NAMALWA (cell line): ENCODE data around the gene TOLLIP.
A peak's percentile ranks its signal among the peaks of the same experiment; 100 is the strongest.
"Not testable (repeated sequence)": the region's sequence is repeated elsewhere in the genome, so short reads cannot be mapped to it uniquely, and the experiment has no call there.

Experiments used
- DNase-seq: peaks from one replicate; pipeline ENCODE4 v3.0.0-alpha.2; 2015; ENCODE audit warnings: low spot score

The TOLLIP gene

DNA sequence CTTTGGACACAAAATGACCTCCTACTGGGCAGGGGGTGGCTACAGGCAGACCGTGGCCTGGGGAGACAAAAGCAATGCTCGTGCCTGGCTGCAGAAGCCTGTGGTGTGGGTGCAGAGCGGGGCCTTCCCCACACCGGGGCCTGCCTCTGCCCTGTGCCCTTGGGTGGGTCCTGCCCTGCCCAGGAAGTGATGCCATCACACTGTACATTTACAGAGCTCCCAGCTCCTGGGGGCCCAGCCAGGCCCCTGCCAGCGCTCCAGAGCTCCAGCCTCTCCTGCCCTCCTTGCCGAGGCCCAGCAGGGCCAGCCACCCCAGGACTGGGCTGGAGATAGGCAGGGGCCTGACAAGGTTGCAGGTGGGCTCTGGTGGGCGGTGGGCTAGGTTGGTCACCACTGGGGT lies 46.4 kb downstream of the TOLLIP start:
- DNase-seq = no peak

DNA sequence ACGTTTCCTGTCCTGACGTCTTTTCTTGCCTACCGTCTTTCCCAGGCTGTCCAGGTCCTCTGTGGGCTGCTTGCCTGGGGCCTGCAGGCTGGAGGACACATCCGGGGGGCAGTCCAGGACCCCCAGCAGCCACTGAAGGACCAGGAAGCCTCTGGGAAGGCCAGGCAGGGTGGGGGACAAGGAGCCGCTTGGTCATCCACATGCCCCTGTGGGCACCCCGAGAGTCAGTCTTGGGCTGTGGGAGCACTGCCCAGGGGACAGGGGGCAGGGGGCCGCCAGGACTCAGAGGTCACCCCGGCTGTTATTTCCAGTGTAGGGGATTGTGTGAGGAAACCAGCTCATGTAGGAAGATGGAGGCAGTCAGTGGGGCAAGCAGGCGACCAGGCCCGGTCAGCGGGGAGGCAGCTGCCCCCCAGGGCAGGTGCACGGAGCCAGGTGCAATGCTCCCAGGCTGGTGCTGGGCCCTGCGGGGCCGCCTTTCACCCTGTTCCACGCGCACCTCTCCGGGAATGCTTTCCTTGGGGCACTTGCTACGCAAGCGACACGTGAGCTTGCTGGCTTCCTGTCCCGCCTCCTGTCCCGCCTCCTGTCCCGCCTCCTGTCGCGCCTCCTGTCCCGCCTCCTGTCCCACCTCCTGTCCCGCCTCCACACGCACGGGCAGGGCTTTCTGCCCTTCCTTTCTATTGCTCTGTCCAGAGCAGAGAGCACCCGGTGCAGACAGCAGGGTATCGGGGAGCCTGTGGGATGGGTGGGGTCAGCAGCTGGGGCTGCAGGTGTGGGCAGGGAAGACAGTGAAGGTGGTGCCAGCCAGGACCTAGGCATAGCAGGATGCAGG lies 47.0 kb downstream of the TOLLIP start:
- peak; percentile 65 for DNase-seq

DNA sequence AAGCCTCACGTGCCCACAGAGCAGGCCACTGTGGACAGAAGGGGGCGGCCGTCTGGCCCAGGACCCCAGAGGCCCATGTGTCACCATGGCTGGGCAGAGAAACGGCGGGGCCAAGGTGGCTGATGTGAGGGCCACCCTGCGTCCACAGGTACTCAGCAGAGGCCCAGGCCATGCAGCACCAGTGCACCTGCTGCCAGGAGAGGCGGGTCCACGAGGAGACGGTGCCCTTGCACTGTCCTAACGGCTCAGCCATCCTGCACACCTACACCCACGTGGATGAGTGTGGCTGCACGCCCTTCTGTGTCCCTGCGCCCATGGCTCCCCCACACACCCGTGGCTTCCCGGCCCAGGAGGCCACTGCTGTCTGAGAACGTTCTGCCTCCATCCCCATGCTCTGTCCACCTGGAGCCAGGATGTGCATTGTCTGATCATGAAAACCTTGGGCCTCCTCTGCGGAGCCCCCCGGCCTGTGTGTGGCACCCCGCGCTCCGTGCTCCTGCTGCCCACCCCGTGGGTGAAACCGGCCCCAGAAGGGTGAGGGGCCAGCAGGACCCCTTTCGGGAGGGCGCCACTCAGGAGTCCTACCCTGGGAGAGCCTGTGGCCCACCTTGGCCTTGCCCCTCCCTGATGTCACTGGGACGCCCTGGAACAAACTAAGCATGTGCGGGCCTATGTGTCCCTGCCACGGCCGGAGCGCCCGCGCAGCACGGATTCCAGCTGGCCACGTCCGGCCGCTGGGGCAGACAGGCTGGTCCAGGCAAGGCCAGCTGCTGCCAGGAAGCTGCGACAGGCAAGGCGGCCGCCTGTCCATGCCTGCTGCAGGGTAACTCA lies 48.0 kb downstream of the TOLLIP start:
- DNase-seq = no peak

DNA sequence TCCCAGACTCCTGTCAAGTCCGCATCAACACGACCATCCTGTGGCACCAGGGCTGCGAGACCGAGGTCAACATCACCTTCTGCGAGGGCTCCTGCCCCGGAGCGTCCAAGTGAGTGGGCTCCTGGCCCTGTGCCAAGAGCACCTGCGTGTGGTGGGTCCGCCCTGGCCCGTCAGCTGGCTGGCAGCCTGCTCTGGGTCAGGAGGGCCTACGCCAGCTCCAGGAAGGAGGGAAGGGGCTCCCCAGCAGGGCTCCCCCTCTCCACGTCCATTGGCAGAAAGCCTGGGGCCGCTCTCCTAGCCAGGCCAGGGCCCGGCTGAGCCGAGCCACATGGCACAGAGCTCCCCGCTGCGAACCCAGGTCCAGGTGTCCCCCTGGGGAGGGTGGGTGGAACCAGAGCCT lies 48.8 kb downstream of the TOLLIP start:
- no peak for DNase-seq

DNA sequence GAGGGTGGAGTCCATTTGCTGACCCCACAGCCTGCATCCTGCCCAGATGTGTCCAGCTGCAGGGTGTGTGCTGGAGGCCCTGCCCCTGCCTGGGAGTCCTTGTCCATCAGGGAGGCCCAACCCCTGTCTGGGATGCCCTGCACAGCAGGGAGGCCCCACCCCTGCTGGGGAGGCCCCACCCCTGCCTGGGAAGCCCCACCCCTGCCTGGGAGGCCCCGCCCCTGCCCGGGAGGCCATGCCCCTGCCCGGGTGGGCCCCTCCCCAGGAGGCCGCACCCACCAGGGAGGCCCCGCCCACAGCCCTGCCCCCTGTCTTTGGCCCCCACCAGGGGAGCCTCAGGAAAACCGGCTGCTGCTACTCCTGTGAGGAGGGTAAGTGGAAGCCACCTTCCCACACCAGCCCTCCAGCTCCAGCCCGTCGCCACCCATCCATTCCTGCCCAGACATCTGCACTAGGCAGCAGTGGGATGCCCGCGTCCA lies 49.4 kb downstream of the TOLLIP start:
- DNase-seq = peak; percentile 48

DNA sequence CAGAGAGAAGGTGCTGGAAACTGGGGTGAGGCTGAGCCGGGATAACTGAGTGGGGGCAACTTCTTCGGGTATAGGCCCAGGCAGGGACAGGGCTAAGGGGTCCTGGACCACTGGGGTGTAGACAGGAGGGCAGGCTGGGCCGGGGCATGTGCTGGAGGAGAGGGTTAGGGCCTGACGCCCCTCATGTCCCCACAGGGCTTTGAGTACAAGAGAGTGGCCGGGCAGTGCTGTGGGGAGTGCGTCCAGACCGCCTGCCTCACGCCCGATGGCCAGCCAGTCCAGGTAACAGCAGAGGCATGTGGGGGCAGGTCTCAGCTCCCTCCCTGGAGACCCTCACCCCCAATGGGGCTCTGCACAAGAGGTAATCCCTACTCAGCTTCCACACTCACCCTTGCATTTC lies 49.9 kb downstream of the TOLLIP start:
- no peak for DNase-seq

DNA sequence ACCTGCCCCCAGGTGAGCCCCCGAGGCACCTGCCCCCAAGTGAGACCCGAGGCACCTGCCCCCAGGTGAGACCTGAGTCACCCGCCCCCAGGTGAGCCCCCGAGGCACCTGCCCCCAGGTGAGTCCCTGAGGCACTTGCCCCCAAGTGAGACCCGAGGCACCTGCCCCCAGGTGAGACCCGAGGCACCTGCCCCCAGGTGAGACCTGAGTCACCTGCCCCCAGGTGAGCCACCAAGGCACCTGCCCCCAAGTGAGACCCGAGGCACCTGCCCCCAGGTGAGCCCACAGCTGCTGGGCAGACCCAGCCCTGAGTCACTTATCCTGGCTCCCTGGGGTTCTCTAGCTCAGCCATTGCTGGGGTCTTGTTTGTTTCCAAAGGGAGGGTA lies 50.4 kb downstream of the TOLLIP start:
- DNase-seq = no peak

DNA sequence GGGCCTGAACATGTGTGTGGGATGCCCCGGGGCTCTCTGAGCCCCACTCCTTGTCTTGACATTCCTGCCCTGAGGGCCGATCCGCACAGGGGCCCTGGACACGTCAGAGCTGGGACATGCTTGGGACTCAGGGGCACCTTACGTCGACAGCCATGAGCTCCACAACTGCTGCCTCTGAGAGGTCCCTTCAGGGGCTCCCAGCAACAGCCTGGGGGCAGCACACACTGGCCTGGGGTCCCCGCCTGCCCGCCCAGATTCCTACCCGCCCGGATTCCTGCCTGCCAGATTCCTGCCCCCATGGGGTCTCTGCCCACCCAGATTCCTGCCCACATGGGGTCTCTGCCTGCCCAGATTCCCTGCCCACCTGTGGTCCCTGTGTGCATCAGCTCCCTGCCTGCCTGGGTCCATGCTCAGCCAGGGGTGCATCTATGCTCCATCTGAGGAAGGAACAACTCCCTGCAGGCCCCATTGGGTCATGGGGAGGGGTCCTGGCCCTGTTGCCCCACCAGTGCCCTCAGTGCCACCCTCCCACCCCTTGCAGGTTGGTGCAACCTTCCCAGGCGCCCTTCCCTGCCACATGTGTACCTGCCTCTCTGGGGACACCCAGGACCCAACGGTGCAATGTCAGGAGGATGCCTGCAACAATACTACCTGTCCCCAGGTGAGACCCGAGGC lies 50.9 kb downstream of the TOLLIP start:
- DNase-seq = no peak

DNA sequence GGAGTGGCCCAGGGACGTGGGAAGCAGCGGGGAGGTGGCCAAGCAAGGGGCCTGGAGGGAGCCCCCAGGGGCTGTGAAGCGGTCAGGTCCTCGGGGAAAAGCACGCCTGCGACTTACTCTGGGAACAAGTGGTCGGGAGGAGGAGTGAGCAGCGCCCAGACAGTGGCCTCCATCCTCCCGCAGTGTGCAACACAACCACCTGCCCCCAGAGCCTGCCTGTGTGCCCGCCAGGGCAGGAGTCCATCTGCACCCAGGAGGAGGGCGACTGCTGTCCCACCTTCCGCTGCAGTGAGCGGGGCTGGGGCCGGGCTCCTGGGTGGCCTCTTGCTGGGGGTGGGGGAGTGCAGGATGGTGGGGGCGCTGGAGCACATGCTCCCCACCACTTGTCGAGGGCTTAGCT lies 51.5 kb downstream of the TOLLIP start:
- no peak for DNase-seq

DNA sequence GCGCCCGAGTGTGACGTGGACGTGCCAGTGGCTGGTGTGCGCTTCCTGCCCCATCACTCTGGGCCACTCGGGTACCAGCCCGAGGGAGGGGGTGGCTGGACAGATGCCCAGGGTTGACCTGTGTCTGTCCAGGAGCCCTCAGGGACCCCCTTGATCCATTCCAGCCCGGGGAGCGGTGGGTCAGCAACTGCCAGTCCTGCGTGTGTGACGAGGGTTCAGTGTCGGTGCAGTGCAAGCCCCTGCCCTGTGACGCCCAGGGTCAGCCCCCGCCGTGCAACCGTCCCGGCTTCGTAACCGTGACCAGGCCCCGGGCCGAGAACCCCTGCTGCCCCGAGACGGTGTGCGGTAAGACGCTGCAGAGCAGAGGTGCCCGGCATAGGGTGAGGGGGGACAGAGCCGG lies 52.1 kb downstream of the TOLLIP start:
- DNase-seq = no peak

DNA sequence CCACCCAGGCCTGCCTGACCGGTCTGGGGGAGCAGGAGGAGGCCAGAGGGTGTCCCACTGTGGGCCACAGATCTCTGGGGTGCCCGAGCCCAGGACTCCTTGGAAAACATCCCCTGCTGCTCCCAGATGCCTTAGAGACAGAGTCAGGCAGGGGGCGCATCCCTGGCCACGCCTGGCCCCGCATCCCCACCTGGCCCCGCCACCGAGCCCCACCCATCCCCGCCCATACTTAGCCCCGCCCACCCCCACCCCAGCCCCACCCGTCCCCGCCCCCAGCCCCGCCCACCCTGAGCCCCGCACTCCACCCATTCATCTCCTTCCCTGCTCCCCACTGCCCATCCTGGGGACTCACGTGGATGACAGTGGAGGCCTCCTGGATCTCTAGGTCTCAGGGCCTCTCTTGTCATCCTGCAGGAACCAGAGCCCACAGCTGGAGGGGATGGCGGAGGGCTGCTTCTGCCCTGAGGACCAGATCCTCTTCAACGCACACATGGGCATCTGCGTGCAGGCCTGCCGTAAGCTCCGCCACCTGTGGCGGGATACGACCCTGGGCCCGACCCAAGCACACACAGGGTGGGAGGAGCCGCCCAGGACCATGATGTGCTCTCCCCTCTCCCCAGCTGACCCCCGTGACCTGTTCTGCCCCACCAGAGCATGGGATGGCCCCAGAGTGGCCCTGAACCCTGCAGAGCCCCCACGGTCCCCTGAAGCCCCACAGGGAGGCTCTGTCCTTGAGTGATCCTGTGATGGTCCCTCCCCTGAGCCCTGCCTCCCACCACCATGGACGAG lies 53.0 kb downstream of the TOLLIP start:
- no peak for DNase-seq

DNA sequence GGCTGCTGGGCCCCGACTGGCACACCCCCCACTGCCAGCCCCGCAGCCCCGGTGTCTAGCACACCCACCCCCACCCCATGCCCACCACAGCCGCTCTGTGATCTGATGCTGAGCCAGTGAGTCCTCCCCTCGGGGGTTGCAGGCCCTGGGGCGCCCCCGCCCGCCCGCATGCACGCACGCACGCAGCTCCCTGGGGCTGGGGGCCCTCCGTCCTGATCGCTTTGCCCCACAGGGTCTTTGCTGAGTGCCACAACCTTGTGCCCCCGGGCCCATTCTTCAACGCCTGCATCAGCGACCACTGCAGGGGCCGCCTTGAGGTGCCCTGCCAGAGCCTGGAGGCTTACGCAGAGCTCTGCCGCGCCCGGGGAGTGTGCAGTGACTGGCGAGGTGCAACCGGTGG lies 54.3 kb downstream of the TOLLIP start:
- no peak for DNase-seq

DNA sequence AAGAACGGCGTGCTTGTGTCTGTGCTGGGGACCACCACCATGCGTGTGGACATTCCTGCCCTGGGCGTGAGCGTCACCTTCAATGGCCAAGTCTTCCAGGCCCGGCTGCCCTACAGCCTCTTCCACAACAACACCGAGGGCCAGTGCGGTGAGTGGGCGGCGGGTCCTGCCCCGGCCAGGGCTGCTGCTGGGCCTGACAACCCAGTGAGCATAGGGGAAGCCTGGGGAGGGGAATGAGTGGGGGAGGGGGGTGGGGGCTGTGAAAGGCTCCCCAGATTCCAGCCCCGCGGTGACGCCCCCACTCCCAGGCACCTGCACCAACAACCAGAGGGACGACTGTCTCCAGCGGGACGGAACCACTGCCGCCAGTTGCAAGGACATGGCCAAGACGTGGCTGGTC lies 54.7 kb downstream of the TOLLIP start:
- no peak for DNase-seq

DNA sequence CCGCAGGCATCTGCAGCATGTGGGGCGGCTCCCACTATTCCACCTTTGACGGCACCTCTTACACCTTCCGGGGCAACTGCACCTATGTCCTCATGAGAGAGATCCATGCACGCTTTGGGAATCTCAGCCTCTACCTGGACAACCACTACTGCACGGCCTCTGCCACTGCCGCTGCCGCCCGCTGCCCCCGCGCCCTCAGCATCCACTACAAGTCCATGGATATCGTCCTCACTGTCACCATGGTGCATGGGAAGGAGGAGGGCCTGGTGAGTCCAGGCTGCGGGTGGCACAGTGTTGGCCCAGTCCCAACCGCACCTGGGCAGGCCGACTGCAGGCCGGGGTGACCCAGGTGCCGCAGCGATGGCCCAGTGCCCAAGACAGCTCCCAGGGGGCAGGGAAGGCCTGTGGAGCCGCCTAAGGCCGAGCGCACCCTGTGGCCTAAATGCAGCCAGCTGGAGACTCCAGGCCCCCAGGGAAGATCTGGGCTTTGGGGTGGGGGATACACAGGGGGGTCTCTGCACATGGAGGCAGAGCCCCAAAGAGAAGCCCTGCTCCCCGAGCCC lies 55.3 kb downstream of the TOLLIP start:
- DNase-seq = no peak

DNA sequence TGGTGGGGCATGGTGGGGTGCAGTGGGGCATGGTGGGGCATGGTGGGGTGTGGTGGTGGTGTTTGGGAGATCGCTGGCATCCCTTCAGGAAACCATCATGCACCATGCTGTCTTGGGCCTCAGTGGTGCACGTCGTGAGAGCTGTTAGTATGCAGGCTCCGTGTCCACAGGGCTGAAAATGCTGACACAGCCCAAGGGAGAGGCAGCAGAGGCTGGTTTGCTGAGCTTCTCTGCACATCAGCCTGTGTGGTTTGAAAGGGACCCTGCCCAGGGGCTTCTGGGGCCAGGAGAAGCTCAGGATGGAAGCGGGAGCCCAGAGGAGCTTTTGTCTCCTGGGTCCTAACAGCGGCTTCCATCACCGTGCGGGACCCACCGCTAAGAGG lies 56.3 kb downstream of the TOLLIP start:
- no peak for DNase-seq

DNA sequence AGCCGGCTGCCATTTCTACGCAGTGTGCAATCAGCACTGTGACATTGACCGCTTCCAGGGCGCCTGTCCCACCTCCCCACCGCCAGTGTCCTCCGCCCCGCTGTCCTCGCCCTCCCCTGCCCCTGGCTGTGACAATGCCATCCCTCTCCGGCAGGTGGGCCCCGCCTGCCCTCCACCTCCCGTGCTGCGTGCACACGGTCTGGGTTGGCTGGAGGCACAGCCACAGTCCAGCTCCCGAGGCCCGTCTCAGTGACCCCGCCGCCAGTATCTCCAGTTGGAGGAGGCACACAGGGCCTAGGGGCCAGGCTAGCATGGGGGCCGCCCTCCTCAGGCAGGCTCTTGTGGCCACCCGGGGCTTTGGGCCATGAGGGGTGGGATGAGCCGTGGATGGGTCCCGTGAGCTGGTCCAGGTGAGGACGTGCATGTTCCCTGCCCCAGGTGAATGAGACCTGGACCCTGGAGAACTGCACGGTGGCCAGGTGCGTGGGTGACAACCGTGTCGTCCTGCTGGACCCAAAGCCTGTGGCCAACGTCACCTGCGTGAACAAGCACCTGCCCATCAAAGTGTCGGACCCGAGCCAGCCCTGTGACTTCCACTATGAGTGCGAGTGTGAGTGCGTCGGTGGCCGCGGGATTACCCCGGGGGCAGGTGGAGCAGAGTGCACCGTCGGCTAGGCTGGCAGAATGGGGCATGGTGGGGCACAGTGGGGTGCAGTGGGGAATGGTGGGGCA lies 56.9 kb downstream of the TOLLIP start:
- DNase-seq = no peak

DNA sequence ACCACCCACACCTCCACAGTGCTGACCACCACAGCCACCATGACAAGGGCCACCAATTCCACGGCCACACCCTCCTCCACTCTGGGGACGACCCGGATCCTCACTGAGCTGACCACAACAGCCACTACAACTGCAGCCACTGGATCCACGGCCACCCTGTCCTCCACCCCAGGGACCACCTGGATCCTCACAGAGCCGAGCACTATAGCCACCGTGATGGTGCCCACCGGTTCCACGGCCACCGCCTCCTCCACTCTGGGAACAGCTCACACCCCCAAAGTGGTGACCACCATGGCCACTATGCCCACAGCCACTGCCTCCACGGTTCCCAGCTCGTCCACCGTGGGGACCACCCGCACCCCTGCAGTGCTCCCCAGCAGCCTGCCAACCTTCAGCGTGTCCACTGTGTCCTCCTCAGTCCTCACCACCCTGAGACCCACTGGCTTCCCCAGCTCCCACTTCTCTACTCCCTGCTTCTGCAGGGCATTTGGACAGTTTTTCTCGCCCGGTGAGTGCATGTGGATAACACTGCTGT lies 58.1 kb downstream of the TOLLIP start:
- no peak for DNase-seq

DNA sequence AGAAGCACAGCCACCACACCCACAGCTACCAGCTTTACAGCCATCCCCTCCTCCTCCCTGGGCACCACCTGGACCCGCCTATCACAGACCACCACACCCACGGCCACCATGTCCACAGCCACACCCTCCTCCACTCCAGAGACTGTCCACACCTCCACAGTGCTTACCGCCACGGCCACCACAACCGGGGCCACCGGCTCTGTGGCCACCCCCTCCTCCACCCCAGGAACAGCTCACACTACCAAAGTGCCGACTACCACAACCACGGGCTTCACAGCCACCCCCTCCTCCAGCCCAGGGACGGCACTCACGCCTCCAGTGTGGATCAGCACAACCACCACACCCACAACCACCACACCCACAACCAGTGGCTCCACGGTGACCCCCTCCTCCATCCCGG lies 59.0 kb downstream of the TOLLIP start:
- DNase-seq = not testable (repeated sequence)

DNA sequence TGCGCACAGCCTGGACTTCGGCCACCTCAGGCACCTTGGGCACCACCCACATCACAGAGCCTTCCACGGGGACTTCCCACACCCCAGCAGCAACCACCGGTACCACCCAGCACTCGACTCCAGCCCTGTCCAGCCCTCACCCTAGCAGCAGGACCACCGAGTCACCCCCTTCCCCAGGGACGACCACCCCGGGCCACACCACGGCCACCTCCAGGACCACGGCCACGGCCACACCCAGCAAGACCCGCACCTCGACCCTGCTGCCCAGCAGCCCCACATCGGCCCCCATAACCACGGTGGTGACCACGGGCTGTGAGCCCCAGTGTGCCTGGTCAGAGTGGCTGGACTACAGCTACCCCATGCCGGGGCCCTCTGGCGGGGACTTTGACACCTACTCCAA lies 60.5 kb downstream of the TOLLIP start:
- not testable (repeated sequence) for DNase-seq

DNA sequence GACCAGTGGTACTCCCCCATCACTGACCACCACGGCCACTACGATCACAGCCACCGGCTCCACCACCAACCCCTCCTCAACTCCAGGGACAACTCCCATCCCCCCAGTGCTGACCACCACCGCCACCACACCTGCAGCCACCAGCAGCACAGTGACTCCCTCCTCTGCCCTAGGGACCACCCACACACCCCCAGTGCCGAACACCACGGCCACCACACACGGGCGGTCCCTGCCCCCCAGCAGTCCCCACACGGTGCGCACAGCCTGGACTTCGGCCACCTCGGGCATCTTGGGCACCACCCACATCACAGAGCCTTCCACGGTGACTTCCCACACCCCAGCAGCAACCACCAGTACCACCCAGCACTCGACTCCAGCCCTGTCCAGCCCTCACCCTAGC lies 62.4 kb downstream of the TOLLIP start:
- not testable (repeated sequence) for DNase-seq

DNA sequence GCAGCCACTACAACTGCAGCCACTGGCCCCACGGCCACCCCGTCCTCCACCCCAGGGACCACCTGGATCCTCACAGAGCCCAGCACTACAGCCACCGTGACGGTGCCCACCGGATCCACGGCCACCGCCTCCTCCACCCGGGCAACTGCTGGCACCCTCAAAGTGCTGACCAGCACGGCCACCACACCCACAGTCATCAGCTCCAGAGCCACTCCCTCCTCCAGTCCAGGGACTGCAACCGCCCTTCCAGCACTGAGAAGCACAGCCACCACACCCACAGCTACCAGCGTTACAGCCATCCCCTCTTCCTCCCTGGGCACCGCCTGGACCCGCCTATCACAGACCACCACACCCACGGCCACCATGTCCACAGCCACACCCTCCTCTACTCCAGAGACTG lies 63.1 kb downstream of the TOLLIP start:
- DNase-seq = not testable (repeated sequence)
